HG02623 (cell line): Measurements from ENCODE around the gene ZNF334.

ENCODE experiments used
- ATAC-seq: cut with Tn5 transposase; IDR thresholded peaks from one replicate; pipeline ENCODE4 v1.9.1; 2021; ENCODE audit warnings: moderate library complexity; ENCODE audit not compliant: unreplicated experiment

Gene ZNF334

GRCh38 chr20:46488451-46488850 lies 24.9 kb downstream of the ZNF334 start:
- ATAC-seq: no peak

DNA sequence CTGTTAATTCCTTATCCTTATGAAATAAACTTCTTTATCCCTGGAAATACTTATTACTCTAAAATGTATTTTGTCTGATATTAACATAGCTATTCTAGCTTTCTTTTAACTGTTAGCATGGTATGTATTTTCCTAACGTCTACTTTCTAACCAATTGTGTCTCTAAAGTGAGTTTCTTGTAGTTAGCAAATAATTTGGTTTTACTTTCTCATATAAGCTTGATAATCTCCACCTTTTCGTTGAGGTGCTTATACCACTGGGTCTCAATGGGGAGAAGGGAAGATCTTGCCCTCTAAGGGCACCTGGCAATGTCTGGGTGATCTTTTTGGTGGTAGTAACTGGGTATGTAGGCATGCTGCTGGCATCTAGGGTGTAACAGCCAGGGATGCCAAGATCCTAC lies 25.7 kb downstream of the ZNF334 start:
- no peak for ATAC-seq

DNA sequence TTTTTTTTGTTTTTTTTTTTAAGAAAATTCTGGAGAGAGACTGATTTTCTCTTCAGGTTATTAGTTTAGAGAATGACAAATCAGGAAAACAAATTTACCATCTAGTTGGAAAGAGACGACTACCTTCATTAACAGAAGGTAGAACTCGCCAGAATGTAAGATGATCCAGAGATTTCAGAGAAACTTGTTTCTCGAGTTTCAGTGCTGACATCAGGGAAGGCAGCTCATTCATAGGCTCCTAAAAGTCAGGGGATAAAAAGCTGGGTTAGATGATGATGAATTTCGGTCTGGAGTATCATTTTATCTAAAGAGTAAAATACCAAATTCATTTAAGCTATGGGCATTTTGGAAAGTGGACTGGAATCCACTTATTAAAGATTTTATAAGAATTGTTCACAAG lies 27.9 kb downstream of the ZNF334 start:
- no peak for ATAC-seq

- no peak for ATAC-seq
Observed at GRCh38 chr20:46484954-46485353, 28.4 kb downstream of the ZNF334 start.

GRCh38 chr20:46483879-46484278 lies 29.5 kb downstream of the ZNF334 start:
- no peak for ATAC-seq

DNA sequence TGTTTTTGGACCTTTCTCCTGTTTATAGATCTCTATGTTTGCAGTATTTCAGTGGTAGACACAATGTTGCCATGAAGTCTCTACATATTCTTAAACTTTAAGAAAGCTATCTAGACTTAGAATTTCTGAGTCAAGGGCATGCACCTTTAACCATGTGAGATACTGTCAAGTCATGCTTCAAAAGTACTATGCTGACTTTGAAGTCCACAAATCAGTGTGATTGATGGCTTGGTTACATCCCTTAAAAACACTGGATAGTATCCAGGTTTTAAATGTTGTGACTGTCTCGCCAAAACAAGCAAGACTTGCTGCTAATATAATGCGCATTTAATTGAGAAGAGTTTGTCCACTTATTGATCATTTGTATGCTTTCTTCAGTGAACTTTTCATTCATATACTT lies 30.5 kb downstream of the ZNF334 start:
- ATAC-seq: no peak

- no peak for ATAC-seq
Observed at GRCh38 chr20:46477640-46478039, 35.7 kb downstream of the ZNF334 start.

GRCh38 chr20:46477225-46477624 lies 36.1 kb downstream of the ZNF334 start:
- ATAC-seq: no peak

GRCh38 chr20:46468508-46468907 lies 44.9 kb downstream of the ZNF334 start:
- no peak for ATAC-seq

DNA sequence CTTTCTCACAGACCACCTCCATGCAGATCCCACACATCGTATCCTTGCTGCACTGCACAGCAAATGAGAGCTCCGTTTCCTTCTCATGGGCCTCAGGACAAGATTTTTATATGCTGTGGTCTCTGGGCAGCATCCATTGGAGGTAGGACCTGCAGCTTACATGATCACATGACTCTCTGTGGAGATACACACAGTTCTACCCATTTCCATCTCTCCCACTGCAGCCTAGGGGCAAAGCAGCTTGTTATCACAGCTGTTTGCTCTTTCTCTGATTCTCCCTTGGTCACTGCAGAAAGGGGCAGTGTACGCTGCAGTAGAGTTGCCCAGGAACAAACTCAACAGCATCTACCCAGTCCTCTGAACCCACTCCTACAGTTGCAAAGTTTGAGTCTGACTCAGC lies 48.9 kb downstream of the ZNF334 start:
- ATAC-seq: no peak

DNA sequence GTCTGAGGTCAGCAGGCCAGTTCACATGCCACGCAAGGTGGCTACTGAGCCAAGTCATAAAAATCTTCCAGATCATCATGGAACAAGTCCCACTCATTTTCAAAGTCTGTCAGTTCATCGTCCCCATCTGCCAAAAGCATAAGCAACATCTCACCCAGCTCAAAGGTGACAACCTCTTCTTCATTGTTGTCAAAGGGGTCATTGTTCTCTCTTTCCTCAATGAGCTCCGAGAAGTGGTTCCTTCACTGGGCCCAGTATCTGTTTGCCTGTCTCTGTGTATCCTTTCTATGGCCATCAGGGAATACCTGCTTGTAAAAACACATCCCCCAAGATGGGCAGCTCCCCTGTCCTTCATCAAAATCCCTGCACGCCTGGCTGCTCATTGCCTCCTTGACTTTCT lies 49.5 kb downstream of the ZNF334 start:
- ATAC-seq: no peak

DNA sequence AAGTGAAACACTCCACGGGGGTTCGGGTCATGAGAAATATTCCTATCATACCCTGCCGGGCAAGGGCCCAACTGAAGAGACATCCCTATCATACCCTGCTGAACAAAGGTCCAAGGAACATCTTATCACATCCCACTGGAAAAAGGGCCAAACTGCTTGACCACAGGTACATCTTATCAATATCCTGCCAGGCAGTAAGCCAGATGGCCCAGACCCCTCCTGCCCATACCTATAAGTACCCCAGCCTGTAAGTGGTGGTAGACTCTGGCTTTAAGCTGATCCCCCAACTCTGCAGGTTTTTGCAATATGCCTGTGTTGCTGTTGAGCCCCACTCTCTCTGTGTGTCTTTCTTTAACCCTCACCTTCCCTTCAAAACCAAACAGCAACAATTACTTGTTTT lies 51.6 kb downstream of the ZNF334 start:
- ATAC-seq: no peak

GRCh38 chr20:46458866-46459750 lies 54.3 kb downstream of the ZNF334 start:
- no peak for ATAC-seq

DNA sequence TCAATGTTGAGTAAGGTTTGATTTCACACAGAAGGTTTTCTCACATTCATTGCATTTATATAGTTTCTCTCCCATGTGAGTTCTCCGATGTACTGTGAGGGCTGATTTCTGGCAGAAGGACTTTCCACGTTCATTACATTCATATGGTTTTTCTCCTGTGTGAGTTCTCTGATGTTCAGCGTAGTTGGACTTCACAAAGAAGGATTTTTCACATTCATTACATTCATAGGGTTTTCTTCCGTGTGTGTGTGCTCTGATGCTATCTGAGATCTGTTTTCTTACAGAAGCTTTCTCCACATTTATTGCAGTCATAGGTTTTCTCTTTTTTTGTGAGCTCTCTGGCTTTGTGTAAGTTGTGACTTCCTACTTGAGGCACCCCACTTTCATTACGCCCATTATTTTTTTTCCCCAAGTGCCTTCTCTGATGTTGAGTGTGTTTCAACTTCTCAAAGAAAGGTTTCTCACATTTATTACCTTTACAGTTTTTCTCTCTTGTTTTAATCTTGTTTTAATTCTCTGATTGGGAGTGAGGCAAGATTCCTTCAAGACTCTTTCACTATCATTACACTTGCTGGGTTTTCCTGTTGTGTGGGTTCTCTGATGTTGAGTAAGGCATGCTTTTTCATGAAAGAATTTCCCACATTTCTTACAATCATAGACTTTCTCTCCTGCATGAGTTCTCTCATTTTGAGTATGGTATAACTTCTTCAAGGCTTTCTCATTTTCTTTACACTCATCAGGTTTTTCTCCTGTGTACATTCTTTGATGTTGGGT lies 56.9 kb downstream of the ZNF334 start:
- no peak for ATAC-seq

GRCh38 chr20:46455729-46456128 lies 57.6 kb downstream of the ZNF334 start:
- ATAC-seq: no peak
